C4-2B (cell line): ENCODE measurements around the gene ERAL1.

Experiments
- H3K27ac ChIP-seq: fragments of 450-650 bp; 2 replicates; pipeline ENCODE4 v1.5.1; 2017
- ZFX ChIP-seq: fragments of 450-650 bp; IDR thresholded peaks from 2 replicates; pipeline ENCODE4 v1.6.1; 2017
- TF ChIP-seq, protein P1 (sequence below): fragments of 450-650 bp; conservative IDR thresholded peaks from 2 replicates; pipeline ENCODE4 v1.5.1; 2017; ENCODE audit warnings: mild to moderate bottlenecking

Gene ERAL1

DNA sequence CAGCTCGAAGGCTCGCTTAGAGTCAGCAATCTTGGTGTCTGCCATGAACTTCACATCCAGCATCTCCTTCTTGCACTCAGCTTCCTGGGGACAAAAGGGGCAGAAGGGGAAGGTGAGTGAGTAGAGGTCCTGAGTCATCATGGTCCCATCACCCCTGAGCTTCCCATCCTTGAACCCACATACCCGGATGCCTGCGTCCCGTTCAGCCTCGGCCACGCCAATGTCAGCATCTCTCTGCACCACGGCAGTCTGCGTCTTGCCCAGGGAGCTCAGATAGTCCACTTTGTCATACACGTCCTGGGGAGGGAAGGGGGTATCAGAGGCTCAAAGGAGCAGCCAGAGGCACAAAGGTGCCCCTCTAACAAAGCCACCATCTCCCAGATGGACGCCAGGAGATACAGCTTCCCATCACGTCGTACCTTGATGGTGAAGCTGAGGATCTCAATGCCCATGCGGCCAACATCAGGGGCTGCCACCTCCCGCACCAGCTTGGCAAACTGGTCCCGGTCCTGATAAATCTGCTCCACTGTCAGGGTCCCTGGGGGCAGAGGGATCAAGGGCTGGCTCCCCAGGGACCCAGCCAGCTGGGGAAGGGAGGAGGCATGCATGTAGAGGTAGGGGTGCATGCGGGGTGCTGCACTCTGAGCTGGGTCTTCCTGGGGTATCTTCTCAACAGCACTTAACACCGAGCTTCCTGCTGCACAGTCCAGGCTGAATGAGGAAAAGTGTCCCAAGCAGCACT is 27.5 kb downstream of the ERAL1 start:
- no peak overlapping the region for H3K27ac ChIP-seq
- TF ChIP-seq, protein P1, sequence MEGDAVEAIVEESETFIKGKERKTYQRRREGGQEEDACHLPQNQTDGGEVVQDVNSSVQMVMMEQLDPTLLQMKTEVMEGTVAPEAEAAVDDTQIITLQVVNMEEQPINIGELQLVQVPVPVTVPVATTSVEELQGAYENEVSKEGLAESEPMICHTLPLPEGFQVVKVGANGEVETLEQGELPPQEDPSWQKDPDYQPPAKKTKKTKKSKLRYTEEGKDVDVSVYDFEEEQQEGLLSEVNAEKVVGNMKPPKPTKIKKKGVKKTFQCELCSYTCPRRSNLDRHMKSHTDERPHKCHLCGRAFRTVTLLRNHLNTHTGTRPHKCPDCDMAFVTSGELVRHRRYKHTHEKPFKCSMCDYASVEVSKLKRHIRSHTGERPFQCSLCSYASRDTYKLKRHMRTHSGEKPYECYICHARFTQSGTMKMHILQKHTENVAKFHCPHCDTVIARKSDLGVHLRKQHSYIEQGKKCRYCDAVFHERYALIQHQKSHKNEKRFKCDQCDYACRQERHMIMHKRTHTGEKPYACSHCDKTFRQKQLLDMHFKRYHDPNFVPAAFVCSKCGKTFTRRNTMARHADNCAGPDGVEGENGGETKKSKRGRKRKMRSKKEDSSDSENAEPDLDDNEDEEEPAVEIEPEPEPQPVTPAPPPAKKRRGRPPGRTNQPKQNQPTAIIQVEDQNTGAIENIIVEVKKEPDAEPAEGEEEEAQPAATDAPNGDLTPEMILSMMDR: no peak
- no peak for TF ChIP-seq ZFX

- TF ChIP-seq, protein P1: no peak
- TF ChIP-seq ZFX: no peak
- no peak overlapping the region for H3K27ac ChIP-seq
Observed at GRCh38 chr17:28883967-28884702, 29.3 kb downstream of the ERAL1 start.

DNA sequence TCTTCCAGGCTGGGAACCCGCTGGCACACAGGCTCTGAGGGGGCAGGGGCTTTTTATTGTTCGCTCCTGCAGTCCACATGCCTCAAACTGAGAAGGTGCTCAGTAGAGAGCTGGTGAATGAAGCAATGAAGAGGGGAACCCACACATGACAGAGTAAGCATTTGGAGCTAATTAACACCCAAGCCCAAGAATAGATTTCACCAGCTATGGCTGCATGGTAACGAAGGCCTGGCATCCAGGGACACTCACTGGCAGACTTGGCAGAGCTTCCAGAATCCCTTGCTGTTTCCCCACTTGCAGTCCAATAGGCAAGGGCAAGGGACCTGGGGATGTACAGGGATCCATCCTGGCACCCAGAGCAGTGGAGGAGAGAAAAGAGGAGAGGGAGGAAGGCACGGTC is 30.5 kb downstream of the ERAL1 start:
- no peak for TF ChIP-seq ZFX
- TF ChIP-seq, protein P1: no peak

GRCh38 chr17:28885951-28886350 is 31.1 kb downstream of the ERAL1 start:
- TF ChIP-seq, protein P1: no peak
- TF ChIP-seq ZFX: no peak
- no peak overlapping the region for H3K27ac ChIP-seq

More for the DNA sequence above, 30.5 kb downstream of the ERAL1 start:
- H3K27ac ChIP-seq: no peak overlapping the region

DNA sequence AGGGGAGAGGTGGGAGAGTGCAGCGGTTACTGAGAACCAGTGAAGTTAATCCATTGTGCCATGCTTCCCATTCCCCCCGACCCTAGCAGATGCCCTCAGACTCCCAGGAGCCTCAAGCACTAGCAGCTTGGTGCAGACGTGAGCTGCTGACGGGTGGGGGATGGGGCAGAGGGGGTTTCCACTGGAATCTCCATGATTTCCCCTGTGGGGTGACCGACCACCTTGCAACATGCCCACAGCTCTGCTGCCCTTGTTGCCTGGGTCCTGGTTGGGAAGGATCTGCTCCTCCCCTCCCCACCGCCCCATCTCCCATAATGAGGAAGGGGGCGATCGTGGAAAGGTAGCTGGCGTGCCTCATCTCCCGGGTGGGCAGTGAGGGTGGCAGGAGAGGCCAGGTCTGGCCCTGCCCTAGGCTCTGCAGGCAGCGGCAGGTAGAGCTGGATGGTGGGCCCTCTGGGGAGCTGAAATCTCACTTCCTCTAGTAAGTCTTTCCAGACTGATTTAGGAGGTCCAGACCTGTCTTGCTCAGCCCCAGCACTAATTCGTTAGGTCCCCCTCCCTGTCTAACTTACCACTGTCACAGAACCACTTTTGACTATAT is 33.2 kb downstream of the ERAL1 start:
- TF ChIP-seq ZFX: no peak
- TF ChIP-seq, protein P1: no peak
- H3K27ac ChIP-seq: no peak overlapping the region

- no peak overlapping the region for H3K27ac ChIP-seq
- TF ChIP-seq, protein P1: no peak
- TF ChIP-seq ZFX: no peak
Observed at GRCh38 chr17:28888832-28889231, 34.0 kb downstream of the ERAL1 start.

DNA sequence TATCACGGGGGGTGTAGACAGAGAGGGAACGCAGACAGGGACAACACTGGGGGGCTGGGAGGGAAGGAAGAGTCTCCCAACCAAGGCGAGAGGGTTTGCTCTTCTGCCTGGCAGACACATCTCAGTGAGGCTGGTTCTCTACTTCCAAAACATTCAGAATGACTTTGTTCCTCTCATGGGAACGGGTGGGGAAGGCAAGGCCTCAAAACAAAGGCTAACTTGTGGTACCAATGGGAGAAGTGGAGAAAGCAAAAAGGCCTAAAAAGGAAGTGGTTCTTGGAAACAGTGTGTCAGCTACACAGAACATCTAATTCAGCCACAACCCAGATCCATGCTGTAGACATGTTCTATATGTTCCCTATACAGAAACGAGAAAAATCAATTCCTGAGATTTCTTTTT is 35.2 kb downstream of the ERAL1 start:
- H3K27ac ChIP-seq: no peak overlapping the region
- TF ChIP-seq ZFX: no peak
- TF ChIP-seq, protein P1: no peak
